Activated CD4-positive, alpha-beta T cell treated with anti-CD3 and anti-CD28 coated beads, Interleukin-2, Interleukin-6, amounts not matched to agents 100 ng/mL and 50 ng/mL, durations not matched to agents 16 hours and 8 hours (primary cell): ENCODE measurements around the gene PPP1R13B.

Experiments used
- DNase-seq: peaks from one replicate; pipeline ENCODE4 v3.0.0-alpha.2; 2020

Gene PPP1R13B

DNA sequence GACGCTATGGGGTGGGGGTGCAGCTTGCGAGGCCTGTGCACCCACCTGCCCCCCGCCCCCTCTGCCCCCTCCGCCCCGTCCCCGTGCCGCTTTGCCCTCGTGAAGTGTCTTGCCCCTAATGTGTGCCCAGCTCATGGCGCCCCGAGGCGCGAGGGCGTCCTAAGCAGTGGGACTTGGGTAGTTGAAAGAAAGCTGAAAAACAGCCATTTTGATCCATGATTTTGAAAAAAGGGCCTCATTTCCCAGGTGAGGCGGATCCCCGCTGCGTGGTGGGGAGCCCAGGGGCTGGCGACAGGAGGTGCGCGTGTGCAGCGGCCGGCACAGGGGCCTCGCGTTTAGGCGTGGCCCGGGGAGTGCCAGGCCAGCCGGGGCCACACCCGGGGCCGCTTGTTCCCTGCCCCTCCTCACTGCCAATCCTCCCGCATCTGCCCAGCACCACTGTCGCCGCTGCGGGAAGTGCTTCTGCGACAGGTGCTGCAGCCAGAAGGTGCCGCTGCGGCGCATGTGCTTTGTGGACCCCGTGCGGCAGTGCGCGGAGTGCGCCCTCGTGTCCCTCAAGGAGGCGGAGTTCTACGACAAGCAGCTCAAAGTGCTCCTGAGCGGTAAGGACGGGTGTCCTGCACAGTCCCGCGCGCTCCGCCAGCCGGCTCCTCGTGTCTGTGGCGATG, 119.9 kb downstream of the PPP1R13B start:
- no peak for DNase-seq

GRCh38 chr14:103726474-103726873, 120.9 kb downstream of the PPP1R13B start:
- no peak for DNase-seq

DNA sequence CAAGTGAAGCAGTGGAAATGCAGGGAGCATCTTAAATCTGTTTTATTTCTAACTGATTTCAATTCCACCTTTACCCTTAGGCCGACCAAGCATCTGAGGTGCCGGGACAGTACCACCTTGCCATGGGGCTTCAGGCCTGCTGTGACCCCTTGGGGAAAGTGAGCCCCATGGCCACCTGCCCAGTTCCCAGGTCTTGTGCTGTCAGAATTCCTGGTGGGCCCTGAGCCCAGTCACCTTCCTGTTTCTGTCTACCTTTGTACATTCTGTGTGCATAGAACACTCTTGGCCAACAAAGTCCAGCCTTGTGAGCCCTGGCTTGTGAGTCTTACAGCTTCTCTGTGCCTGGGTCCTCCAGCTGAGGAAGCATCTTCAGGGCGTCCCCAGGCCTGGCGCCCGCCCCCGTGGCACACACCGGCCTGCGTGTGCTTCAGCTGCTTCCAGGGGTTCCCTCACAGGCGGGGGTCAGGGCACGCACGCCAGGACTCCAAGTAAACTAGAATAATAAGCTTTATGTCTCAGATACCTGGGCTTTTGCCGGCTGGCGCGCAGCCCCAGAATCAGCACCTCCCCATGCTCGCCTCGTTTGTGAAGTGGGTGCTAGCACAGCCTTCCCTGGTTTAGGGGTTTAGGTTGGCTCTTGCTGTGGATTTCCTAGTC, 121.5 kb downstream of the PPP1R13B start:
- DNase-seq: no peak

DNA sequence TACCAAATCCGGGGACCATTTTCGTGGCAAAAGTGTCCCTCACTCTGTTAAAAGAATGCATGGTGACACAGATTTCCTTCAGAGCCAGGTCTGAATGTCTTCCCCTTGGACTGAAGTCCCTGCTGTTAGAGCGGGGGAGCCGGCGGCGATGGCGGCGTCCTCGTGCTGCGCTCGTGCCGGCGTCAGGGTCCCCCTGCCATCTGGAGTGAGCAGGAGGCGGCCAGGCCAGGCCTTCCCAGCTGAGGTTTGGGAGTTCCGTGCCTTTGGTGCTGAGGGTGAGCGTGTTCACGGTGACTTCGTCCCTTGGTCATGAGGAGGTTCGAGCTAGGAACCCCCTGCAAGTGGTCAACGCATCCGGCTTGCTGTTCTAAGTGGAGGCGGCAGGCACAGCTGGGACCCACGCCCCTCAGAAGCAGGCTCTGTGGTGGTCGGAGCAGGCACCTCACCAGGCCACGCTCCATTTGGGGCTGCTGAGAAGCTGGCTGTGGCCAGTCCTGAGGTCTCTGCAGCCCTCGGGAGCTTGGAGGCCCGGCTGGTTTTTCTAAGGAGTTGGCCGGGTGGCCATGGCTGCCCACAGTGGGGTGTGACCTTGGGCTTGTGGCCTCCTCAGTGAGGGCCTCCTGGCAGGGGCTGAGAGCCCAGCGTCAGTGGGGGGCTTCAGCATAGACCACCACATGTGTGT, 122.2 kb downstream of the PPP1R13B start:
- DNase-seq: no peak

- no peak for DNase-seq
These were observed 123.3 kb downstream of the PPP1R13B start for GRCh38 chr14:103724116-103724515.

DNA sequence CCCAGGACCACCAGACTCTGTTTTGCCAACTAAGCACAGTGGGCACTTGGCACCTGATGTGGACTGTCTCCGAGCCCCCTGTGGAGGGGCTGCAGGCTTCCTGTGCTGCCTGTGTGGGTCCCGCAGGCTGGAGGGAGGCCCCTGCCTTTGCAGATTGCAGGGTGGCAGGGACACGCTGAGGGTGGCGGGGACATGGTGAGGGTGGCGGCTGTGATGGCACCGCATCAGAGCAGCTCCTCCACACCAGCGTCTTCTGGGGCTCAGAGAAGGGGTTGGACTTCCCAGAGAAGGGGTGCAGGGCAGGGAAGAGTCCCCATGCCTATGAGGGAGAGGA, 123.7 kb downstream of the PPP1R13B start:
- DNase-seq: no peak

- DNase-seq: no peak
These were observed 125.8 kb downstream of the PPP1R13B start for GRCh38 chr14:103721334-103722120.

- DNase-seq: no peak
These were observed 127.6 kb downstream of the PPP1R13B start for GRCh38 chr14:103719751-103720150.

GRCh38 chr14:103718572-103718971, 128.8 kb downstream of the PPP1R13B start:
- DNase-seq: no peak

- no peak for DNase-seq
These were observed 130.4 kb downstream of the PPP1R13B start for GRCh38 chr14:103716899-103717411.

DNA sequence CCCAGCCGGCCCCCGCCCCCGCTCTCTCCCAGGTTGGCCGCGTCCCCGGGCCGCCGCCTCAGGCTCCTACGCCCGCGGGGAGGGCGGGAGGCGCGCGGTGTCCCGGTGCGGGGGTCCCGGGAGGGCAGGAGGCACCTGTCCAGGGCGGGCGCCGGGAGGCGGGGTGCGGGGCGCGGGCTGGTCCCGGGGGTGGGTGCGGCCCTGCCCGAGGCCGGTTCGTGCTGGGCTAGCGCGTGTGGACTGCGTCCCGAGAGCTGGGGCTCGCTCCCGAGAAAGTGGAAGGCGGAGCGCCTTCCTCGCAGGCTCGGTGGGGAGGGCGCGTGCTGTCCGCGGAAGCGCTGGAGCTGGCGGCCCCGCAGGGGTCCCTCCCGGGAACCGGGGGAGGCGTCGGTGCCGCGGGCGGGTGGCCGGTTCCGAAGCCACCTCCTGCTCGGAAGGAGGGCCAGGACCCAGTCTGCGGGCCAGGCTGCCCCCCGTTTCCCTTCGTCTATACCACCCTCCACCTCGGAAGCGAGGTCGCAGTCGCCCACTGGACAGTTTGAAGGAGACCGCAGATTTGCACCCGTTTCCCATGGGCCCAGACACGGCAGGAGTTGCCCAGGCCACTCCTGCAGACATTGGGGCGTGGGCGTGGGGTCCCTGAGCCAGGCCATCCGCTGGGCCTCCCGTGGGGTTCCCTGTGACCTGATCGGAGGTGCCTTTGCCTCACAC, 131.1 kb downstream of the PPP1R13B start:
- DNase-seq: peak; percentile 19

DNA sequence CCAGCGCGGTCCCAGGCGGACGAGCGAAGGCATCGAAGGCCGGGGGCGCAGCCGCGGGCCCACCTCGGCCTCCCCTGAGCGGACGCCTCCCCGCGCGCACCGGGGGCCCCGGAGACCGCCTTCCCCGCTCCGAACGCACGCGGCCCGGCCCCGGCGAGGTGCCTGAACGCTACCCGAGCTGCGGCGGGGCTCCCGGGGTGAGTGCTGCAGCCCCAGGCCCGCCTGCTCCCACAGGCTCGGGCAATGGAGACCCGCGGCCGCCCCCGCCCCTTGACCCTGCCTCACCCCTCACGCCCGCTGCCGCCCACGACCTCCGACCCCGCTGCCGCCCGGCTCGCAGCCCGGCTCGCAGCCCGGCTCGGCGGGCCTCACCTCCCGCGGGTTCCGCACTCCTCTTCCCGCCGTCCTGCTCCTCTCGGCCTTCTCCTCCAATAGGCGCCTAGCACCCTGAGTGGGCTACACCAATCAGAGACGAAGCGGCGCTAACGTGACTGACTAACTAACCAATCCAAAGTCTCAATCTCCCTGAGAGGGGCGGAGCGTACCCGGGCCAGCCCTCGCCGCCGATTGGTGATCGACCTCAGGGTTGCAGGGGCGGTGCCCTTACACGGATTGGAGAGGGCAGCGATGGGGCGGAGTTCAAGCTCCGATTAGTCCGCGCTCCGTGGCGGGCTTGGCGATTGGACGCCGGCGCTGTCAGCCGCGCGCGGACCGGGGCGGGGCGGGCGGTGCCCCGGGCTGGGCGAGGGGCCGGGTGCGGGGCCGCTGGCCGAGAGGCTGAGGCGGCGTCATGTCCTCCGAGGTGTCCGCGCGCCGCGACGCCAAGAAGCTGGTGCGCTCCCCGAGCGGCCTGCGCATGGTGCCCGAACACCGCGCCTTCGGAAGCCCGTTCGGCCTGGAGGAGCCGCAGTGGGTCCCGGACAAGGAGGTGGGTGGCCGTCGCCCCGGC, 132.0 kb downstream of the PPP1R13B start, which contains the start of the genes XRCC3 and ZFYVE21:
Gene XRCC3 (minus strand): TSS at position 400 of the 949 bp plus-strand sequence. CDS start 4,364 bp downstream, outside the sequence.
Gene ZFYVE21 (plus strand): TSS at position 759 of the 949 bp plus-strand sequence. CDS start 32 bp downstream, at position 791.
- peak; percentile 100 for DNase-seq

DNA sequence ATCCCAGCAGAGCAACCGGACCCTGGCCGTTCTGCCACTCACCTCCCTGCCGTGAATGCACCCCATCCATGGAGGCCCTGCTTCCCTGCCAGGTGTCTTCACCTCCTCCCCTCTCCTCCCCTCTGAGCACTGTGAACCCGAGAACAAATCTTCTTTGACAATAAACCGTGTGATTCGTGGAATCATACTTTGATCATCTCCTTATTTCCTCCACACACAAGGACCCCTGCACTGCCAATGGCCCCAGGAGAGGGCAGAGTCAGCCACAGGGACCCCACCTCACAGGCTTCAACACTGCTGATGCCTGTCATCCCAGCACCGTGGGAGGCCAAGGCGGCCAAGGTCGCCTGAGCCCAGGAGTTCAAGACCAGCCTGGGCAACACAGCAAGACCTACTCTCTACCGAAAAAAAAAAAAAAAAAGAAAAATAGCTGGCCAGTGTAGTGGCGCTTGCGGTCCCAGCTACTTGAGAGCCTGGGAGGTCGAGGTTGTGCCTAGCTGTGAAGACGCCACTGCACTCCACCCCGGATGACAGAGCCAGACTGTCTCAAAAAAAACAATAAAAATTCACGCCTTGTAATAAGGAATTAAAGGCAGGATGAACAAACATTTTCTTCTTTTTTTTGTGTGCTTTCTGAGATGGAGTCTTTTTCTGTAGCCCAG, 133.2 kb downstream of the PPP1R13B start:
- no peak for DNase-seq

GRCh38 chr14:103713304-103714062, 133.9 kb downstream of the PPP1R13B start:
- DNase-seq: no peak

DNA sequence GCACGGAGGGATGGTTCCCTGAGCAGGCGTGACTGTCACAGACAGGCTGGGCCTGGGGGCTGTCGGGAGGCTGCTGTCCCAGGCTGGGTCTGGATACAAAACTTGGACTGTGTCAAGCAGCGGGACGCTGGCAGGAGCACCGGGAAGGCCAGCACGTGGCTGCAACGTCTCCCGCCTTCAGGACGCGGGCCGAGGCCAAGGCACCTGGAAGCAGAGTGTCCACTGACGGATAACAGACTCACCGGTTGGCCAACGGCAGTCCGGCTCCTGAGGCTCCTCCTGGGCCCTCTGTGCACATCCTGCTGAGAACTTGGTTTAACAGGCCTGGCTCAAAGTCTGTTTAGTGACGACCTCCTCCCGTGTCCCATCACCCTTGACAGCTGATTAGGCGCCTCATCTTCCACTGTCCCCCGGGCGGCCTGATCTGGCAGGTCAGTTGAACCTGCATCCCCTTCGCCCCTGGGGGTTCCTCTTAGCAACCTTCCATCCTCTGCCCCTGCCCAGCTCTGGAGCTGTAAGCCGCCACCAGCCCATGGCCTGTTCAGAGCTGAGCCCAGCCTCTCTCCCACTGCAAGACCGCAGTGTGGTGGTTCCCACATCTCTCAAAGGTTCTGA, 134.6 kb downstream of the PPP1R13B start:
- DNase-seq: no peak

GRCh38 chr14:103711516-103712431, 135.6 kb downstream of the PPP1R13B start:
- DNase-seq: no peak

DNA sequence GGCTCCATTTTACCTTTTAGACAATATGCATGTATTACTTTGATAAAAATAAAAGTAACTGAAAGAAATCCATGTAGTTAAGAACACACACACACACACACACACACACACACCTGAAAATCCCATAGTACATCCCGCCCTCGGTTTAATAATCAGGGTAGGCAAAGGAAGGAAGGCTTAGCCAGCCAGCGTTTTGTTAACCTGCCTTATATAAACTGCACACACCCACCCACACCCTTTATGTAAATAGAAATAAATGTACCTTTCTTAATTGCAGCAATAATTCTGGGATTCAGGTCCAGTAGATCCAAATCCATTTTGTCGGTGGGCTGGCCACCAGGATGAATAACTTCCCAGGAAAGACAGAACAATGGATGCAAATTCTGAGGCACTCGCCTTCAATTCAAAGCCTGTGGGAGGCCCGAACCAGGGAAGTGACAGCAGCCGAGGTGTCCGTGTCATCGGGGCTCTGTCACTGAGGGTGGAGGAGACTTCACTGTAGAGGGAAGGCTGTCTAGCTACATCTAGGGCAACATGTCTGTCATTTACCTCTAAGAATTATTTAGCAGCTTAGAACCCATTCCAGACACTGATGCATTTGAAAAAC, 136.5 kb downstream of the PPP1R13B start:
- DNase-seq: no peak

DNA sequence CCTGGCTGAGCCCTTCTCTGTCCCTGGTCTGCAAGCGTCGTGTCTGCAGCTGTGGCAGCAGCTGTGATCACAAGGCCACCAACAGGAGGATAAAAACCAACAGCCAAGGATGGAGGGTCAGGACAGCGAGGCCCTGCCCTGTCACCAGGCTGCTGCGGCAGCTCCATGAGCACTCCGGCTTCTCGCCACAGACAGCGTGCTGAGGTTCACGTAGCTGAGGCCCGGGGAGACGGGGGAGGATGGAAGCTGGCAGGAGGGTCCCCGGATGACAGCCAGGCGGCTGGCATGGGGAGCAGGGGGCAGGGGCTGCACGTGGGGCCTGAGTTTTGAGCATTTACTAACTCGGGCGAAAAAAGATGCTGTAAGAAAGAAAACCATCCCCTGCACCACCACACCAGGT, 137.6 kb downstream of the PPP1R13B start:
- no peak for DNase-seq
